WTC11 (cell line): ENCODE measurements around the gene LRRFIP2. TPM values are rescaled to one million over a fixed set of nuclear protein-coding genes. Genes with fewer than 3 reads are reported as not detected.

Source experiments
- ATAC-seq: fragments of 200-7000 bp; cut with Tn5 transposase; 2 replicates; pipeline ENCODE4 v1.10.0; 2021; ENCODE audit warnings: mild to moderate bottlenecking, moderate library complexity
- CTCF ChIA-PET: fragments of 300-600 bp; sonication (Branson Sonifier 250); formaldehyde crosslinking; loops from one replicate; lab custom pipeline; 2021; ENCODE audit warnings: antibody characterized with exemption; lab: Charles Lee
- POLR2A ChIA-PET: fragments of 350-600 bp; sonication (Branson Sonifier 250); formaldehyde crosslinking; loops from one replicate; lab custom pipeline; 2021; ENCODE audit warnings: antibody characterized with exemption; lab: Charles Lee
- DNase-seq: peaks from one replicate; pipeline ENCODE4 v3.0.0; 2021; ENCODE audit warnings: low spot score
- H3K27ac Mint-ChIP-seq: 2 replicates; pipeline ENCODE4 v1.8.0; 2021; ENCODE audit warnings: mixed read lengths
- H3K27me3 Mint-ChIP-seq: 2 replicates; pipeline ENCODE4 v1.8.0; 2021; ENCODE audit warnings: low read depth, mild to moderate bottlenecking, moderate library complexity, mixed read lengths
- H3K36me3 Mint-ChIP-seq: 2 replicates; pipeline ENCODE4 v1.8.0; 2021; ENCODE audit warnings: mixed read lengths
- H3K4me1 Mint-ChIP-seq: 2 replicates; pipeline ENCODE4 v1.8.0; 2022; ENCODE audit warnings: mixed read lengths
- H3K4me3 Mint-ChIP-seq: 2 replicates; pipeline ENCODE4 v1.8.0; 2021; ENCODE audit warnings: mild to moderate bottlenecking, moderate library complexity, mixed read lengths
- H3K9me3 Mint-ChIP-seq: 2 replicates; pipeline ENCODE4 v1.8.0; 2021; ENCODE audit warnings: mixed read lengths
- ESRRA ChIP-seq: sonication (generic); formaldehyde crosslinking; IDR thresholded peaks from 2 replicates; pipeline ENCODE4 v1.8.1; 2022; ENCODE audit warnings: mild to moderate bottlenecking, missing genetic modification reagents, borderline replicate concordance
- GABPB1 ChIP-seq: sonication (generic); formaldehyde crosslinking; IDR thresholded peaks from 2 replicates; pipeline ENCODE4 v1.8.1; 2023; ENCODE audit warnings: mild to moderate bottlenecking, missing genetic modification reagents
- GRHL2 ChIP-seq: fragments of 250-450 bp; sonication (Bioruptor Pico); IDR thresholded peaks from 2 replicates; pipeline ENCODE4 v1.8.0; 2022; ENCODE audit warnings: mild to moderate bottlenecking, moderate library complexity; ENCODE audit not compliant: insufficient replicate concordance, severe bottlenecking
- GTF2I ChIP-seq: fragments of 250-450 bp; sonication (Bioruptor Pico); conservative IDR thresholded peaks from 2 replicates; pipeline ENCODE4 v1.4.0; 2021; ENCODE audit warnings: mild to moderate bottlenecking
- HMGA2 ChIP-seq: fragments of 250-450 bp; sonication (Bioruptor Pico); IDR thresholded peaks from 2 replicates; pipeline ENCODE4 v1.4.0; 2021; ENCODE audit warnings: mild to moderate bottlenecking, moderate library complexity
- JAZF1 ChIP-seq: fragments of 250-450 bp; sonication (Bioruptor Pico); IDR thresholded peaks from 2 replicates; pipeline ENCODE4 v1.9.0; 2021; ENCODE audit warnings: moderate library complexity, mild to moderate bottlenecking, inconsistent platforms
- JUN ChIP-seq: sonication (generic); formaldehyde crosslinking; IDR thresholded peaks from 2 replicates; pipeline ENCODE4 v1.8.0; 2023; ENCODE audit warnings: mild to moderate bottlenecking, missing genetic modification reagents
- NFATC4 ChIP-seq: fragments of 250-450 bp; sonication (Bioruptor Pico); IDR thresholded peaks from 2 replicates; pipeline ENCODE4 v1.9.0; 2021; ENCODE audit warnings: mild to moderate bottlenecking
- PRRX2 ChIP-seq: fragments of 250-450 bp; sonication (Bioruptor Pico); IDR thresholded peaks from 2 replicates; pipeline ENCODE4 v1.8.0; 2021; ENCODE audit warnings: mild to moderate bottlenecking
- RELA ChIP-seq: sonication (generic); formaldehyde crosslinking; IDR thresholded peaks from 2 replicates; pipeline ENCODE4 v1.8.1; 2022; ENCODE audit warnings: missing genetic modification reagents, mild to moderate bottlenecking, borderline replicate concordance
- TCF7 ChIP-seq: sonication (generic); formaldehyde crosslinking; IDR thresholded peaks from 2 replicates; pipeline ENCODE4 v1.8.0; 2022; ENCODE audit warnings: mild to moderate bottlenecking, low read depth, missing genetic modification reagents, moderate library complexity
- TEAD1 ChIP-seq: sonication (generic); formaldehyde crosslinking; IDR thresholded peaks from 2 replicates; pipeline ENCODE4 v1.8.0; 2022; ENCODE audit warnings: mild to moderate bottlenecking, missing genetic modification reagents
- TP53 ChIP-seq: sonication (generic); formaldehyde crosslinking; IDR thresholded peaks from 2 replicates; pipeline ENCODE4 v1.8.1; 2023; ENCODE audit warnings: mild to moderate bottlenecking, missing genetic modification reagents
- ZBTB21 ChIP-seq: sonication (generic); formaldehyde crosslinking; IDR thresholded peaks from 2 replicates; pipeline ENCODE4 v1.8.1; 2023; ENCODE audit warnings: mild to moderate bottlenecking, missing genetic modification reagents, borderline replicate concordance
- ZNF219 ChIP-seq: sonication (generic); formaldehyde crosslinking; IDR thresholded peaks from 2 replicates; pipeline ENCODE4 v1.8.0; 2023; ENCODE audit warnings: missing genetic modification reagents, mild to moderate bottlenecking, borderline replicate concordance
- total RNA-seq: library from RNA; stranded (reverse); gene quantifications from 3 replicates; pipeline ENCODE4 v1.2.3, GENCODE V29; 2021
- TF ChIP-seq, protein P1 (sequence below): sonication (generic); formaldehyde crosslinking; IDR thresholded peaks from 2 replicates; pipeline ENCODE4 v1.8.0; 2023; ENCODE audit warnings: missing genetic modification reagents, mild to moderate bottlenecking, borderline replicate concordance
- TF ChIP-seq, protein P2 (sequence below): sonication (generic); formaldehyde crosslinking; IDR thresholded peaks from 2 replicates; pipeline ENCODE4 v1.8.1; 2022; ENCODE audit warnings: missing genetic modification reagents, borderline replicate concordance
- TF ChIP-seq, protein P3 (sequence below): sonication (generic); formaldehyde crosslinking; IDR thresholded peaks from 2 replicates; pipeline ENCODE4 v1.8.0; 2022; ENCODE audit warnings: mild to moderate bottlenecking, missing genetic modification reagents
- TF ChIP-seq, protein P4 (sequence below): fragments of 200-600 bp; IDR thresholded peaks from 2 replicates; pipeline ENCODE4 v1.8.0; 2022; ENCODE audit warnings: antibody characterized with exemption
- TF ChIP-seq, protein P5 (sequence below): sonication (generic); formaldehyde crosslinking; IDR thresholded peaks from 2 replicates; pipeline ENCODE4 v1.8.0; 2022; ENCODE audit warnings: mild to moderate bottlenecking, missing genetic modification reagents
- TF ChIP-seq, protein P6 (sequence below): sonication (generic); formaldehyde crosslinking; IDR thresholded peaks from 2 replicates; pipeline ENCODE4 v1.8.0; 2022; ENCODE audit warnings: mild to moderate bottlenecking, missing genetic modification reagents
- TF ChIP-seq, protein P7 (sequence below): sonication (generic); formaldehyde crosslinking; conservative IDR thresholded peaks from 2 replicates; pipeline ENCODE4 v1.8.1; 2023; ENCODE audit warnings: mild to moderate bottlenecking, low read depth, missing genetic modification reagents, moderate library complexity

The LRRFIP2 gene
- total RNA-seq, 1 experiment from 2014 or later, result 23.7 TPM

DNA sequence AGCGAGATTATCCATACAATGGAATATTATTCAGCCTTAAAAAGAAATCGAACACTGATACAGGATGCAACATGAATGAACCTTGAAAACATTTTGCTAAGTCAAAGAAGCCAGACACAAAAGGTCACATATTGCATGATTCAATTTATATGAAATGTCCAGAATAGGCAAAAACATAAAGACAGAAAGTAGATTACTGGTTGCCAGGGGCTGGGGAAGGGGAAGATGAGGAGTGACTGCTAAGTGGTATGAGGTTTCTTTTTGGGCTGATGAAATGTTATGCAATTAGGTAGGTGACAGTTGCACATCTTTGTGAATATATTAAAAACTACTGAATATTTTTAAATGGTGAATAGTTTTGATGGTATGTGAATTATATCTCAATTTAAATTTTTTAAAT, 38.3 kb downstream of the LRRFIP2 start:
- ATAC-seq (no peak), DNase-seq (no peak)
- H3K27me3 Mint-ChIP-seq, result no peaks in the 10 kb centered on the region
- ChIA-PET CTCF (no interaction called here), POLR2A (no interaction called here)
- H3K36me3 Mint-ChIP-seq, result no peaks in the 10 kb centered on the region
- H3K4me1 Mint-ChIP-seq, result peaks cover 20% of the 10 kb centered on the region
- TF ChIP-seq TP53 (CRISPR knock-in tag) (no peak), JUN (no peak), ZBTB21 (CRISPR knock-in tag) (no peak), RELA (CRISPR knock-in tag) (no peak), NFATC4 (CRISPR knock-in tag) (no peak), GABPB1 (CRISPR knock-in tag) (no peak), GTF2I (CRISPR knock-in tag) (no peak), GRHL2 (no peak), ZNF219 (CRISPR knock-in tag) (no peak), HMGA2 (CRISPR knock-in tag) (no peak)
- TF ChIP-seq, protein P1, sequence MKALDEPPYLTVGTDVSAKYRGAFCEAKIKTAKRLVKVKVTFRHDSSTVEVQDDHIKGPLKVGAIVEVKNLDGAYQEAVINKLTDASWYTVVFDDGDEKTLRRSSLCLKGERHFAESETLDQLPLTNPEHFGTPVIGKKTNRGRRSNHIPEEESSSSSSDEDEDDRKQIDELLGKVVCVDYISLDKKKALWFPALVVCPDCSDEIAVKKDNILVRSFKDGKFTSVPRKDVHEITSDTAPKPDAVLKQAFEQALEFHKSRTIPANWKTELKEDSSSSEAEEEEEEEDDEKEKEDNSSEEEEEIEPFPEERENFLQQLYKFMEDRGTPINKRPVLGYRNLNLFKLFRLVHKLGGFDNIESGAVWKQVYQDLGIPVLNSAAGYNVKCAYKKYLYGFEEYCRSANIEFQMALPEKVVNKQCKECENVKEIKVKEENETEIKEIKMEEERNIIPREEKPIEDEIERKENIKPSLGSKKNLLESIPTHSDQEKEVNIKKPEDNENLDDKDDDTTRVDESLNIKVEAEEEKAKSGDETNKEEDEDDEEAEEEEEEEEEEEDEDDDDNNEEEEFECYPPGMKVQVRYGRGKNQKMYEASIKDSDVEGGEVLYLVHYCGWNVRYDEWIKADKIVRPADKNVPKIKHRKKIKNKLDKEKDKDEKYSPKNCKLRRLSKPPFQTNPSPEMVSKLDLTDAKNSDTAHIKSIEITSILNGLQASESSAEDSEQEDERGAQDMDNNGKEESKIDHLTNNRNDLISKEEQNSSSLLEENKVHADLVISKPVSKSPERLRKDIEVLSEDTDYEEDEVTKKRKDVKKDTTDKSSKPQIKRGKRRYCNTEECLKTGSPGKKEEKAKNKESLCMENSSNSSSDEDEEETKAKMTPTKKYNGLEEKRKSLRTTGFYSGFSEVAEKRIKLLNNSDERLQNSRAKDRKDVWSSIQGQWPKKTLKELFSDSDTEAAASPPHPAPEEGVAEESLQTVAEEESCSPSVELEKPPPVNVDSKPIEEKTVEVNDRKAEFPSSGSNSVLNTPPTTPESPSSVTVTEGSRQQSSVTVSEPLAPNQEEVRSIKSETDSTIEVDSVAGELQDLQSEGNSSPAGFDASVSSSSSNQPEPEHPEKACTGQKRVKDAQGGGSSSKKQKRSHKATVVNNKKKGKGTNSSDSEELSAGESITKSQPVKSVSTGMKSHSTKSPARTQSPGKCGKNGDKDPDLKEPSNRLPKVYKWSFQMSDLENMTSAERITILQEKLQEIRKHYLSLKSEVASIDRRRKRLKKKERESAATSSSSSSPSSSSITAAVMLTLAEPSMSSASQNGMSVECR (CRISPR knock-in tag), result no peak
- TF ChIP-seq, protein P2, sequence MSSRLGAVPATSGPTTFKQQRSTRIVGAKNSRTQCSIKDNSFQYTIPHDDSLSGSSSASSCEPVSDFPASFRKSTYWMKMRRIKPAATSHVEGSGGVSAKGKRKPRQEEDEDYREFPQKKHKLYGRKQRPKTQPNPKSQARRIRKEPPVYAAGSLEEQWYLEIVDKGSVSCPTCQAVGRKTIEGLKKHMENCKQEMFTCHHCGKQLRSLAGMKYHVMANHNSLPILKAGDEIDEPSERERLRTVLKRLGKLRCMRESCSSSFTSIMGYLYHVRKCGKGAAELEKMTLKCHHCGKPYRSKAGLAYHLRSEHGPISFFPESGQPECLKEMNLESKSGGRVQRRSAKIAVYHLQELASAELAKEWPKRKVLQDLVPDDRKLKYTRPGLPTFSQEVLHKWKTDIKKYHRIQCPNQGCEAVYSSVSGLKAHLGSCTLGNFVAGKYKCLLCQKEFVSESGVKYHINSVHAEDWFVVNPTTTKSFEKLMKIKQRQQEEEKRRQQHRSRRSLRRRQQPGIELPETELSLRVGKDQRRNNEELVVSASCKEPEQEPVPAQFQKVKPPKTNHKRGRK (CRISPR knock-in tag), result no peak
- TF ChIP-seq, protein P3, sequence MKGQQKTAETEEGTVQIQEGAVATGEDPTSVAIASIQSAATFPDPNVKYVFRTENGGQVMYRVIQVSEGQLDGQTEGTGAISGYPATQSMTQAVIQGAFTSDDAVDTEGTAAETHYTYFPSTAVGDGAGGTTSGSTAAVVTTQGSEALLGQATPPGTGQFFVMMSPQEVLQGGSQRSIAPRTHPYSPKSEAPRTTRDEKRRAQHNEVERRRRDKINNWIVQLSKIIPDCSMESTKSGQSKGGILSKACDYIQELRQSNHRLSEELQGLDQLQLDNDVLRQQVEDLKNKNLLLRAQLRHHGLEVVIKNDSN (CRISPR knock-in tag), result no peak
- H3K4me3 Mint-ChIP-seq, result no peak overlapping the region
- no peaks in the 10 kb centered on the region for H3K9me3 Mint-ChIP-seq
- H3K27ac Mint-ChIP-seq, result no peak overlapping the region

DNA sequence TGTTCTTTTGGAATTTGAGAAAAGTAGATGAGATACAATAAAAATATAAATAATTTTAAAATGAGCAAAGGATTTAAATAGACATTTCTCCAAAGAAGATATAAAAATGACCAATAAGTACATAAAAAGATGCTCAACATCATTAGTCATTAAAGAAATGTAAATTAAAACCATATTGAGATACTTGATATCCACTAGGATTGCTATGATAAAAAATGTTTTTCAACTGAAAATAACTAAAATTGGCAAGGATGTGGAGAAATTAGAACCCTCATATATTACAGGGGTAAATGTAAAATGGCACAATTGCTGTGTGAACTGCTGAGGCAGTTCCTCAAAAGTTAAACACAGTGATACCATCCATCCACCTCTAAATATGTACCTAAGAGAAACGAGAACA, 38.8 kb downstream of the LRRFIP2 start:
- ATAC-seq, result no peak
- Mint-ChIP-seq H3K9me3 (no peaks in the 10 kb centered on the region), H3K36me3 (no peaks in the 10 kb centered on the region), H3K27me3 (no peaks in the 10 kb centered on the region), H3K4me1 (peaks cover 21% of the 10 kb centered on the region), H3K4me3 (no peak overlapping the region), H3K27ac (no peak overlapping the region)
- POLR2A ChIA-PET, result no interaction called here
- DNase-seq, result no peak
- TF ChIP-seq TCF7 (CRISPR knock-in tag) (no peak), JAZF1 (CRISPR knock-in tag) (no peak), PRRX2 (CRISPR knock-in tag) (no peak), GRHL2 (no peak), ZBTB21 (CRISPR knock-in tag) (no peak), TEAD1 (CRISPR knock-in tag) (no peak), ESRRA (no peak)
- TF ChIP-seq, protein P4, sequence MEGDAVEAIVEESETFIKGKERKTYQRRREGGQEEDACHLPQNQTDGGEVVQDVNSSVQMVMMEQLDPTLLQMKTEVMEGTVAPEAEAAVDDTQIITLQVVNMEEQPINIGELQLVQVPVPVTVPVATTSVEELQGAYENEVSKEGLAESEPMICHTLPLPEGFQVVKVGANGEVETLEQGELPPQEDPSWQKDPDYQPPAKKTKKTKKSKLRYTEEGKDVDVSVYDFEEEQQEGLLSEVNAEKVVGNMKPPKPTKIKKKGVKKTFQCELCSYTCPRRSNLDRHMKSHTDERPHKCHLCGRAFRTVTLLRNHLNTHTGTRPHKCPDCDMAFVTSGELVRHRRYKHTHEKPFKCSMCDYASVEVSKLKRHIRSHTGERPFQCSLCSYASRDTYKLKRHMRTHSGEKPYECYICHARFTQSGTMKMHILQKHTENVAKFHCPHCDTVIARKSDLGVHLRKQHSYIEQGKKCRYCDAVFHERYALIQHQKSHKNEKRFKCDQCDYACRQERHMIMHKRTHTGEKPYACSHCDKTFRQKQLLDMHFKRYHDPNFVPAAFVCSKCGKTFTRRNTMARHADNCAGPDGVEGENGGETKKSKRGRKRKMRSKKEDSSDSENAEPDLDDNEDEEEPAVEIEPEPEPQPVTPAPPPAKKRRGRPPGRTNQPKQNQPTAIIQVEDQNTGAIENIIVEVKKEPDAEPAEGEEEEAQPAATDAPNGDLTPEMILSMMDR, result no peak
- TF ChIP-seq, protein P5, sequence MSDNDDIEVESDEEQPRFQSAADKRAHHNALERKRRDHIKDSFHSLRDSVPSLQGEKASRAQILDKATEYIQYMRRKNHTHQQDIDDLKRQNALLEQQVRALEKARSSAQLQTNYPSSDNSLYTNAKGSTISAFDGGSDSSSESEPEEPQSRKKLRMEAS (CRISPR knock-in tag), result no peak
- TF ChIP-seq, protein P6, sequence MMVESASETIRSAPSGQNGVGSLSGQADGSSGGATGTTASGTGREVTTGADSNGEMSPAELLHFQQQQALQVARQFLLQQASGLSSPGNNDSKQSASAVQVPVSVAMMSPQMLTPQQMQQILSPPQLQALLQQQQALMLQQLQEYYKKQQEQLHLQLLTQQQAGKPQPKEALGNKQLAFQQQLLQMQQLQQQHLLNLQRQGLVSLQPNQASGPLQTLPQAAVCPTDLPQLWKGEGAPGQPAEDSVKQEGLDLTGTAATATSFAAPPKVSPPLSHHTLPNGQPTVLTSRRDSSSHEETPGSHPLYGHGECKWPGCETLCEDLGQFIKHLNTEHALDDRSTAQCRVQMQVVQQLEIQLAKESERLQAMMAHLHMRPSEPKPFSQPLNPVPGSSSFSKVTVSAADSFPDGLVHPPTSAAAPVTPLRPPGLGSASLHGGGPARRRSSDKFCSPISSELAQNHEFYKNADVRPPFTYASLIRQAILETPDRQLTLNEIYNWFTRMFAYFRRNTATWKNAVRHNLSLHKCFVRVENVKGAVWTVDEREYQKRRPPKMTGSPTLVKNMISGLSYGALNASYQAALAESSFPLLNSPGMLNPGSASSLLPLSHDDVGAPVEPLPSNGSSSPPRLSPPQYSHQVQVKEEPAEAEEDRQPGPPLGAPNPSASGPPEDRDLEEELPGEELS (CRISPR knock-in tag), result no peak
- TF ChIP-seq, protein P7, sequence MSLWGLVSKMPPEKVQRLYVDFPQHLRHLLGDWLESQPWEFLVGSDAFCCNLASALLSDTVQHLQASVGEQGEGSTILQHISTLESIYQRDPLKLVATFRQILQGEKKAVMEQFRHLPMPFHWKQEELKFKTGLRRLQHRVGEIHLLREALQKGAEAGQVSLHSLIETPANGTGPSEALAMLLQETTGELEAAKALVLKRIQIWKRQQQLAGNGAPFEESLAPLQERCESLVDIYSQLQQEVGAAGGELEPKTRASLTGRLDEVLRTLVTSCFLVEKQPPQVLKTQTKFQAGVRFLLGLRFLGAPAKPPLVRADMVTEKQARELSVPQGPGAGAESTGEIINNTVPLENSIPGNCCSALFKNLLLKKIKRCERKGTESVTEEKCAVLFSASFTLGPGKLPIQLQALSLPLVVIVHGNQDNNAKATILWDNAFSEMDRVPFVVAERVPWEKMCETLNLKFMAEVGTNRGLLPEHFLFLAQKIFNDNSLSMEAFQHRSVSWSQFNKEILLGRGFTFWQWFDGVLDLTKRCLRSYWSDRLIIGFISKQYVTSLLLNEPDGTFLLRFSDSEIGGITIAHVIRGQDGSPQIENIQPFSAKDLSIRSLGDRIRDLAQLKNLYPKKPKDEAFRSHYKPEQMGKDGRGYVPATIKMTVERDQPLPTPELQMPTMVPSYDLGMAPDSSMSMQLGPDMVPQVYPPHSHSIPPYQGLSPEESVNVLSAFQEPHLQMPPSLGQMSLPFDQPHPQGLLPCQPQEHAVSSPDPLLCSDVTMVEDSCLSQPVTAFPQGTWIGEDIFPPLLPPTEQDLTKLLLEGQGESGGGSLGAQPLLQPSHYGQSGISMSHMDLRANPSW (CRISPR knock-in tag), result no peak
- TF ChIP-seq, protein P3 (CRISPR knock-in tag), result no peak
- CTCF ChIA-PET, result no interaction called here
